GM18951 (cell line): ENCODE results near the gene SDHD.
"Not testable (repeated sequence)": the region's sequence is repeated elsewhere in the genome, so short reads cannot be mapped to it uniquely, and the experiment has no call there.

Experiments used
- POLR2A ChIP-seq: IDR thresholded peaks from 4 replicates; pipeline ENCODE4 v1.6.1; 2011; ENCODE audit warnings: mild to moderate bottlenecking; ENCODE audit not compliant: insufficient read length, insufficient read depth; ENCODE audit errors: extremely low read depth
- in situ Hi-C: fragments of 300-500 bp; cut with MboI; formaldehyde crosslinking; loops from one replicate; pipeline ENCODE4 v1.12.0; 2022; ENCODE audit warnings: low sequenced_read_pairs, mixed read lengths, inconsistent platforms; ENCODE audit not compliant: unreplicated experiment

The SDHD gene

DNA sequence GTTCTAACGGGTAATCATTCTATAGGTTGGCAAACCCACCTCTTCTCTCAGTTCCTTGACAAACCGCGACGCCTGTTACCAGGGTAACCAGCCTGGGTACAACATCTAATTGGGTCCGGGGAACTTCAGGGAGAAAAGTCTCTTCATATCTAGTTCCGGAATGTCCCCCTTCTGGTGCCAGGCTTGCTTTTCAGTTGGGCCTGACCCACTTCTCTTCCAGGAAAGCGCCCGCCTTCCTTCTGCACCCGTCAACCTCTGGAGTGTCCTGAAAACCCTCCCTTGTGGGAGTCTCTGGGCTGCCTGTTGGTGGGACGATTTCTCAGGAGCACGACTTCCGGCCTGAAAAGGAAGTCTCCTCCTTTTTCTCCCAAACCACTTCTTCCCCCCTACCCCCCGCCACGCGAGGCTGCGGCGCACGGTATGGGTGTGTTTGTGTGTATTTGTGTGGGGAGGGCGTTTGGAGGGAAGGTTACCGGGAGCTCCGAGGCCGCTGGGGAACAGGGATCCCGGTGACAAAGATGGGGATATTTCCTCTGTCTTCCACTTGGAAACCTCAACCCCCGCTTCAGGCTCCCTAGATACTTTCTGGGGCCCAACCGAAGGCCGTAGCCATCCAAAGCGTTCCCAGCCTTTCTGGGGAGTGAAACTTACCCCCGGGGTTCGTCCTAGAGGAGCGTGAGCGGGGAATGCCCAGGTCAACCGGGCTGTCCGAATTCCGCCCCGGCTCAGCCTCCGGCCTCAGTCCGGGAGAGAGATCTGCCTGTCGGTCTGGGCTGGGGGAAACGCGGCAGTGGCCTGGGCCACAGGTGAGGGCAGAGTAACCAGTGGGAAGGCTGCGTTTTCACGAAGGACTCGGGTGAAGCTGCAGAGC lies 12.5 kb upstream of the SDHD start, which contains the start of the genes NKAPD1 and PIH1D2:
Gene NKAPD1, plus strand, starts transcription at position 359 of the 871 bp plus-strand sequence. CDS start 1,276 bp downstream, outside the sequence.
Gene PIH1D2, minus strand, starts transcription at position 77 of the 871 bp plus-strand sequence. CDS start 843 bp downstream, outside the sequence.
- in situ Hi-C loops, result no loop called here
- TF ChIP-seq POLR2A, result peak; percentile 64

- in situ Hi-C loops, result no loop called here
- TF ChIP-seq POLR2A, result no peak
Observed at GRCh38 chr11:112082729-112083128, 3.9 kb upstream of the SDHD start.

DNA sequence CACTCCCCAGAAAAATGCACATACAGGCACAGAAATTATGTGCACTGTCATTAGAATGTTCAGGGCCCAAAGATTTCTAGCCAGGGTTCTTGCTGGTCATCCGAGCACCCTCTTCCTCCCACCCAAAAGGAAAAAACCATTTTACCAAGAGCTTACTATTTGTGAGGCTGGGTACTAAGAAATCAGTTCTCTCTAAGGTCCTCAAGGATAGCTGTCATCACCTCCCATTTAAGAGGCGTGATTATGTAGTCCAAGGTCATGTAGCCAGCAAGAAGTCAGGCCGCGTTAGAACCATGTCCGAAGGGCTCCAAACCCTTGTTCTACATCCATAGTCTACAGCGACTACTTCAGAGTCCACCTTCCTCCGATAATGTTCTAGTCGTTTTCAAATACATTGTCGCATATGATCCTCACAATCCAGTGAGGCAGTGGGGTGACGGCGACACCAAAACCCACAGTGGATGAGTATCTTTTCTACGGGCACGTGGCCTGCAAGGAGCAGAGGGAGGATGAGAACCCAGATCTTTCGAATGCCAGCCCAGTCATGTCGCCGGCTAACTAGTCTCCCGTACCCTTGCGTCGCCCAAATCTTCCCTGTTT lies 751 bp upstream of the SDHD start:
- TF ChIP-seq POLR2A, result no peak
- in situ Hi-C loops, result no loop called here

DNA sequence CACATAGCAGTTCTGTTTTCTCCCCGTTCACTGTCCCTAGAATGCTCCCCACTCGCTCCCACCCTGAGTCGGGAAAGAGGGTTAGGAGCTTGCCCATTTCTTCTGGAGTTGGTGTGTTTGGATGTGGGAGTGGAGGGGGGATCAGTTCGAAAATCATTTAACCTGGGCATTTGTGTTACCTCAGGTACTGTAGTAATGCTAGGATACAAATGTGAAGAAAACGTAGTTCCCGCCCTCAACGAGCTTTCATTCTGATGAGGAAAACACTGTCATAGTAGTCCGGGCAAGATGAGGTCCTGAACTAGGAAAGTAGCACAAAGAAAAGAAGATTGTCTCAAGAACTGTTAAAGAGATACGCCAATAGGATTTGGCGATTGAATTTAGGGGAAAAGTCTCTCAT lies 539 bp downstream of the SDHD start:
- in situ Hi-C loops, result no loop called here
- TF ChIP-seq POLR2A, result no peak

- in situ Hi-C loops, result not testable (repeated sequence)
Observed at GRCh38 chr11:112095302-112095701, 8.6 kb downstream of the SDHD start.

- no peak for TF ChIP-seq POLR2A
- in situ Hi-C loops, result no loop called here
Observed at GRCh38 chr11:112096194-112096593, 9.5 kb downstream of the SDHD start.

GRCh38 chr11:112097734-112098528 lies 11.3 kb downstream of the SDHD start:
- no peak for TF ChIP-seq POLR2A
- in situ Hi-C loops, result no loop called here

DNA sequence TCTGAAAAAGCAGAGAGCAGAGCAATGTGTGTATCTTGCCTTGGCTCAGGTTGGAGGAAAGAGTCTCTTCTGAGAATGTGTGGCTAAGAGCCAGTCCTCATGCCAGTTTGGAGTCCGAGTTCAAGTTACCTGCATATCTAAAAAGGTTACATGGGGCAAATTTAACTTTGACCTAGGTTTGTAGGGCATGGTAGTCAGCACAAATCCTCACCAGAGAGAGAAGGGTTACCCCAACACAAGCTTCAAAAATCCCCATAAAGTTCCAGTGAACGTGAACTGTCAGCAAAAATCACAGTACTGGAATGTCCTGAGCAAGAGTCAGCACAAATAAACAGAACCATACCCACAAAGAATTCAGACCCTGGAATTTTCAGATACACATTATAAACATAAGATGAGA lies 13.8 kb downstream of the SDHD start:
- no peak for TF ChIP-seq POLR2A
- in situ Hi-C loops, result no loop called here

DNA sequence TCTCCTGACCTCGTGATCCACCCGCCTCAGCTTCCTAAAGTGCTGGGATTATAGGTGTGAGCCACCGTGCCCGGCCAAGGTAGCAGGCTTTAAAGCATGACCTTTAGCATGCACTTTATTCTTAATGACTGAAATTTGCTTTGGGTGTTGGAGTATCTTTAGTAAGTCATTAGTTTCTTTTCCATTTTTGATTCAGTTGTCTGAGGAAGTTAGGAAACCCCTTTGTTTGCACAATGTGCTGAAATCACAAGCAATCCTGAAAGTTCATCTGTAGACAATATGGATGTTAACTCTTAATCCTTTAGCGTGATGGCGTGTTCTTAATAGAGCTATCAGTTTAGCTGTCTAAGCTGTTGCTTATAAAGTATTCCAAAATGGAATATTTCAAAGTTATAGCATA lies 16.8 kb downstream of the SDHD start:
- TF ChIP-seq POLR2A, result no peak
- in situ Hi-C loops, result no loop called here

DNA sequence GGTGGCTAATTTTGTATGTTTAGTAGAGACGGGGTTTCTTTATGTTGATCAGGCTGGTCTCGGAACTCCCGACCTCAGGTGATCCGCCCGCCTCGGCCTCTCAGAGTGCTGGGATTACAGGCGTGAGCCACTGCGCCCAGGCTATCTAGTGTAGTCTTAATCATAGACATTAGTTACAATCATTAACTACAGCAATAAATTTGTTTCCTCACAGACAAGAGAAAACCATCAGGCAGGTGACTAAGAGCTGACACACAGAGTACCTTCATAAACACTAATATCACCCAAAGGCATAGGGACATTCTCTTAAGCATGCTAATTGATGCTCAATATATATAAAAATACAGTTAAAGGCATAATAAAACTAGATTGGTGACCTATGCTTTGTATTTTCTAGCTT lies 19.4 kb downstream of the SDHD start:
- in situ Hi-C loops, result no loop called here
- TF ChIP-seq POLR2A, result no peak

DNA sequence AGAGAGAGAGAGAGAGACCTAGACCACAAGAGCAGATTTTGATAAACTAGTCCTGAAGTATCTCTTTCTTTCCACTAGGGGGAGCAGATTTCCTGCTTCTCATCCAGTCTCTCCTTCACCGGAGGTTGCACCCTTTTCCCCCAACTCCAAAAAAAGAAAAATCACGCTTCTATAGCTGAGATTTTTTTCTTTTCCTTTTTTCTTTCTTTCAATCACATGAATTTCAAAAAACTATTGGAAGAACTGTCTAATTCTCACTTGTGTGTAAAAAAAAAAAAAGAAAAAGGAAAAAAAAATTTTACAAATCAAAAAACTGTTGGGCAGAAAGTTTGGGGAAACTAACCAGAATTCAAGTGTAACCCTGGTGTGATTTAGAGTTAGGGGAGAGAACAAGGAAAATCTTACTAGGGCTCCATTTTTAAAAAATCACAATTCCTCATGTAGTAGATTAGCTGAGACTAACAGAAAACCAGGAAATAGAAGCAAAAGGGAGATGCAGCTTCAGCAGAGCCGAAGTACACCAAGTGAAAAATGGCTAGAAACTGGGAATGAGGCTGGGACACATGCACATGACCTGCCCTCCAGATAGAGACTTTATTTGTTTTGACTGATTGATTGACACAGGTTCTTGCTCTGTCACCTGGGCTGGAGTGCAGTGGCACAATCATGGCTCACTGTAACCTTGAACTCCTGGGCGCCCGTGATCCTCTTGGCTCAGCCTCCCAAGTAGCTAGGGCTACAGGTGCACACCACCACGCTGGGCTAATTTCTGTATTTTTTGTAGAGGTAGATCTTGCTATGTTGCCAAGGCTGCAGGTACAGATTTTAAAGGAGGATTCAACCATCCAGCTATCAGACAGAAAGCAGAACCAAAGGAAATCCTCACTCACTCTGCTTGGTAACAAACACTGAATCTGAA lies 27.1 kb downstream of the SDHD start:
- in situ Hi-C loops, result no loop called here
- TF ChIP-seq POLR2A, result no peak

DNA sequence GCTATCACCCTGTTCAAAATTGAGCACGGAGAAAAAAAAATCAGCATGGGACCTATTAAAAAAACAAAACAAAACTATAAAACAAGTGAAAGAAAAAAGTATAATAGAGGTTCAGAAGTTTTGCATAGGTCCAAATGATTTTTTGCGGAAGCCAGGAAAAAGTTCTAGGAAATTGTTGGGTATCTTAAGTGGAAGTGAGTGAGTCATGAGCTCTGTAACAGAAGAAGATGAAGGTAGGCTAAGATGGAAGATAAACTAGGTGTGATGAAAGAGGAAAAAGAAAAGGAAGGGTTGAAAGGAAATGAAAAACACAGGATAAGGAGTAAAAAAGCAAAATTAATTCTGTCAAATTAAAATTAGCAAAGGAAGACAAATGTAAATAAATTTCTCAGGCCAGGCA lies 27.8 kb downstream of the SDHD start:
- no peak for TF ChIP-seq POLR2A
- in situ Hi-C loops, result no loop called here
